ENCODE measurements around the gene TRMT61B. TPM values are rescaled to one million over a fixed set of nuclear protein-coding genes. Genes with fewer than 3 reads are reported as not detected.

TRMT61B gene
- 26.1 and 26.6 TPM in 2 replicates for total RNA-seq (2014; rRNA removed; shearing (Covaris generic))

- peak within 1 kb of the TSS; percentile 87 for H3K4me3 ChIP-seq (ENCODE audit: insufficient read depth, low read depth, low read length)
- DNase-seq, result peak; percentile 96
Observed at GRCh38 chr2:28870146-28870891, at the start of gene TRMT61B. TRMT61B (minus strand) TSS chr2:28870309; CDS start chr2:28870277, 32 bp downstream.

GRCh38 chr2:28915939-28916338 is 45.8 kb upstream of the TRMT61B start:
- H3K36me3 ChIP-seq (replicated peaks; ENCODE audit: control insufficient read depth, insufficient read depth, low read length), result peaks cover 24% of the 10 kb centered on the region
- no peak overlapping the region for H3K4me3 ChIP-seq (ENCODE audit: insufficient read depth, low read depth, low read length)
- DNase-seq, result no peak
- H3K27me3 ChIP-seq (ENCODE audit: control insufficient read depth, insufficient read depth, low read length), result no peaks in the 10 kb centered on the region

More at GRCh38 chr2:28870146-28870891, at the start of gene TRMT61B:
- Histone ChIP-seq H3K36me3 (replicated peaks; ENCODE audit: control insufficient read depth, insufficient read depth, low read length) (no peaks in the 10 kb centered on the region), H3K27me3 (ENCODE audit: control insufficient read depth, insufficient read depth, low read length) (no peaks in the 10 kb centered on the region; the same call in 1 of the 2 replicates)

- DNase-seq, result no peak
- Histone ChIP-seq H3K4me3 (ENCODE audit: insufficient read depth, low read depth, low read length) (no peak overlapping the region), H3K36me3 (replicated peaks; ENCODE audit: control insufficient read depth, insufficient read depth, low read length) (peaks cover 39% of the 10 kb centered on the region), H3K27me3 (ENCODE audit: control insufficient read depth, insufficient read depth, low read length) (no peaks in the 10 kb centered on the region)
Observed at GRCh38 chr2:28909655-28910353, 39.7 kb upstream of the TRMT61B start.

GRCh38 chr2:28908172-28908571 is 38.1 kb upstream of the TRMT61B start:
- no peaks in the 10 kb centered on the region for H3K27me3 ChIP-seq (ENCODE audit: control insufficient read depth, insufficient read depth, low read length)
- peaks cover 38% of the 10 kb centered on the region for H3K36me3 ChIP-seq (replicated peaks; ENCODE audit: control insufficient read depth, insufficient read depth, low read length)
- no peak for DNase-seq
- no peak overlapping the region for H3K4me3 ChIP-seq (ENCODE audit: insufficient read depth, low read depth, low read length)

- peaks cover 35% of the 10 kb centered on the region for H3K36me3 ChIP-seq (replicated peaks; ENCODE audit: control insufficient read depth, insufficient read depth, low read length)
- DNase-seq, result no peak
- H3K27me3 ChIP-seq (ENCODE audit: control insufficient read depth, insufficient read depth, low read length), result no peaks in the 10 kb centered on the region
- H3K4me3 ChIP-seq (ENCODE audit: insufficient read depth, low read depth, low read length), result no peak overlapping the region
Observed at GRCh38 chr2:28906821-28907220, 36.7 kb upstream of the TRMT61B start.

GRCh38 chr2:28906376-28906775 is 36.3 kb upstream of the TRMT61B start:
- H3K36me3 ChIP-seq (replicated peaks; ENCODE audit: control insufficient read depth, insufficient read depth, low read length), result peaks cover 34% of the 10 kb centered on the region
- no peaks in the 10 kb centered on the region for H3K27me3 ChIP-seq (ENCODE audit: control insufficient read depth, insufficient read depth, low read length)
- no peak for DNase-seq
- no peak overlapping the region for H3K4me3 ChIP-seq (ENCODE audit: insufficient read depth, low read depth, low read length)

GRCh38 chr2:28905533-28905932 is 35.4 kb upstream of the TRMT61B start:
- H3K4me3 ChIP-seq (ENCODE audit: insufficient read depth, low read depth, low read length), result no peak overlapping the region
- no peaks in the 10 kb centered on the region for H3K27me3 ChIP-seq (ENCODE audit: control insufficient read depth, insufficient read depth, low read length)
- DNase-seq, result no peak
- H3K36me3 ChIP-seq (replicated peaks; ENCODE audit: control insufficient read depth, insufficient read depth, low read length), result peaks cover 34% of the 10 kb centered on the region

- H3K36me3 ChIP-seq (replicated peaks; ENCODE audit: control insufficient read depth, insufficient read depth, low read length), result peaks cover 31% of the 10 kb centered on the region
- no peak overlapping the region for H3K4me3 ChIP-seq (ENCODE audit: insufficient read depth, low read depth, low read length)
- DNase-seq, result no peak
Observed at GRCh38 chr2:28904802-28905457, 34.8 kb upstream of the TRMT61B start.

GRCh38 chr2:28904295-28904694 is 34.2 kb upstream of the TRMT61B start:
- no peak overlapping the region for H3K4me3 ChIP-seq (ENCODE audit: insufficient read depth, low read depth, low read length)
- peaks cover 26% of the 10 kb centered on the region for H3K36me3 ChIP-seq (replicated peaks; ENCODE audit: control insufficient read depth, insufficient read depth, low read length)
- H3K27me3 ChIP-seq (ENCODE audit: control insufficient read depth, insufficient read depth, low read length), result no peaks in the 10 kb centered on the region
- no peak for DNase-seq

More at GRCh38 chr2:28904802-28905457, 34.8 kb upstream of the TRMT61B start:
- H3K27me3 ChIP-seq (ENCODE audit: control insufficient read depth, insufficient read depth, low read length), result no peaks in the 10 kb centered on the region

GRCh38 chr2:28902584-28902983 is 32.5 kb upstream of the TRMT61B start:
- Histone ChIP-seq H3K4me3 (ENCODE audit: insufficient read depth, low read depth, low read length) (no peak overlapping the region), H3K27me3 (ENCODE audit: control insufficient read depth, insufficient read depth, low read length) (no peaks in the 10 kb centered on the region), H3K36me3 (replicated peaks; ENCODE audit: control insufficient read depth, insufficient read depth, low read length) (peaks cover 23% of the 10 kb centered on the region)
- no peak for DNase-seq

GRCh38 chr2:28901841-28902240 is 31.7 kb upstream of the TRMT61B start:
- DNase-seq, result no peak
- Histone ChIP-seq H3K27me3 (ENCODE audit: control insufficient read depth, insufficient read depth, low read length) (no peaks in the 10 kb centered on the region), H3K36me3 (replicated peaks; ENCODE audit: control insufficient read depth, insufficient read depth, low read length) (peaks cover 17% of the 10 kb centered on the region), H3K4me3 (ENCODE audit: insufficient read depth, low read depth, low read length) (no peak overlapping the region)

GRCh38 chr2:28901202-28901601 is 31.1 kb upstream of the TRMT61B start:
- Histone ChIP-seq H3K36me3 (replicated peaks; ENCODE audit: control insufficient read depth, insufficient read depth, low read length) (peaks cover 12% of the 10 kb centered on the region), H3K27me3 (ENCODE audit: control insufficient read depth, insufficient read depth, low read length) (no peaks in the 10 kb centered on the region), H3K4me3 (ENCODE audit: insufficient read depth, low read depth, low read length) (no peak overlapping the region)
- no peak for DNase-seq

GRCh38 chr2:28898048-28898447 is 27.9 kb upstream of the TRMT61B start:
- H3K4me3 ChIP-seq (ENCODE audit: insufficient read depth, low read depth, low read length), result no peak overlapping the region
- H3K27me3 ChIP-seq (ENCODE audit: control insufficient read depth, insufficient read depth, low read length), result no peaks in the 10 kb centered on the region
- no peak for DNase-seq
- H3K36me3 ChIP-seq (replicated peaks; ENCODE audit: control insufficient read depth, insufficient read depth, low read length), result peaks cover 3% of the 10 kb centered on the region

- H3K36me3 ChIP-seq (replicated peaks; ENCODE audit: control insufficient read depth, insufficient read depth, low read length), result no peaks in the 10 kb centered on the region
- DNase-seq, result peak; percentile 17
- no peaks in the 10 kb centered on the region; the same call in 1 of the 2 replicates for H3K27me3 ChIP-seq (ENCODE audit: control insufficient read depth, insufficient read depth, low read length)
- H3K4me3 ChIP-seq (ENCODE audit: insufficient read depth, low read depth, low read length), result no peak overlapping the region
Observed at GRCh38 chr2:28896906-28897305, 26.8 kb upstream of the TRMT61B start.
